Omental fat pad (tissue), 4 donors: ENCODE results near the gene GAS7. TPM values are rescaled to one million over a fixed set of nuclear protein-coding genes. Genes with fewer than 3 reads are reported as not detected.

ENCODE experiments used
- ATAC-seq: fragments of 150-250 bp; one replicate; pipeline ENCODE4 v1.9.1; 2016; ENCODE audit warnings: mild to moderate bottlenecking, moderate library complexity; ENCODE audit not compliant: low FRiP score
- DNase-seq: peaks from one replicate; pipeline ENCODE4 v3.0.0-alpha.2; 2019; ENCODE audit warnings: low spot score
- CTCF ChIP-seq, 3 donors: fragments of 450-650 bp; IDR thresholded peaks; one replicate each; pipeline ENCODE4 v1.5.1; 2016 to 2017; ENCODE audit warnings: antibody characterized with exemption in 3 of 3, mild to moderate bottlenecking in 3 of 3, moderate library complexity in 2 of 3
- total RNA-seq, 4 donors: library from RNA; depleted of rRNA; stranded (reverse); fragments of >200 nt; gene quantifications; one replicate each; pipeline ENCODE4 v1.1.0, GENCODE V29; 2016

The GAS7 gene
- total RNA-seq, 4 donors from 2014 or later: 36.4 to 148 (median 52.7) TPM

GRCh38 chr17:9981344-9981915, 217.0 kb downstream of the GAS7 start:
- no peak for TF ChIP-seq CTCF (IDR thresholded peaks at IDR 0.05)
- no peak for ATAC-seq
- DNase-seq: no peak

- no peak for DNase-seq
- no peak for TF ChIP-seq CTCF (IDR thresholded peaks at IDR 0.05)
- no peak for ATAC-seq
These were observed 218.9 kb downstream of the GAS7 start for GRCh38 chr17:9979463-9979995.

- ATAC-seq: no peak
- DNase-seq: no peak
- no peak for TF ChIP-seq CTCF (IDR thresholded peaks at IDR 0.05)
These were observed 221.2 kb downstream of the GAS7 start for GRCh38 chr17:9977180-9977575.

GRCh38 chr17:9976283-9977179, 221.9 kb downstream of the GAS7 start:
- DNase-seq (no peak), ATAC-seq (no peak)
- no peak for TF ChIP-seq CTCF (IDR thresholded peaks at IDR 0.05)

- ATAC-seq (no peak), DNase-seq (no peak)
- no peak for TF ChIP-seq CTCF (IDR thresholded peaks at IDR 0.05)
These were observed 223.7 kb downstream of the GAS7 start for GRCh38 chr17:9974448-9975381.

- DNase-seq (no peak), ATAC-seq (no peak)
- TF ChIP-seq CTCF (IDR thresholded peaks at IDR 0.05): no peak
These were observed 224.5 kb downstream of the GAS7 start for GRCh38 chr17:9973669-9974447.
